Measurements from ENCODE around the gene BAG5.

GRCh38 chr14:103562179-103562428 lies 353 bp downstream of the BAG5 start:
- no peak for TF ChIP-seq CTCF (IDR thresholded peaks at IDR 0.05; ENCODE audit: insufficient read depth, low read length, poor library complexity, severe bottlenecking)
- no peak for TF ChIP-seq EZH2phosphoT487 (conservative IDR thresholded peaks at IDR 0.05; ENCODE audit: low read length)

Data from SU-DHL-6 (cell line).